ENCODE results near the gene LNPEP. TPM values are rescaled to one million over a fixed set of nuclear protein-coding genes. Genes with fewer than 3 reads are reported as not detected.

The LNPEP gene
- total RNA-seq, 4 donors from 2014 or later: 7.2 to 40.5 (median 34.8) TPM

DNA sequence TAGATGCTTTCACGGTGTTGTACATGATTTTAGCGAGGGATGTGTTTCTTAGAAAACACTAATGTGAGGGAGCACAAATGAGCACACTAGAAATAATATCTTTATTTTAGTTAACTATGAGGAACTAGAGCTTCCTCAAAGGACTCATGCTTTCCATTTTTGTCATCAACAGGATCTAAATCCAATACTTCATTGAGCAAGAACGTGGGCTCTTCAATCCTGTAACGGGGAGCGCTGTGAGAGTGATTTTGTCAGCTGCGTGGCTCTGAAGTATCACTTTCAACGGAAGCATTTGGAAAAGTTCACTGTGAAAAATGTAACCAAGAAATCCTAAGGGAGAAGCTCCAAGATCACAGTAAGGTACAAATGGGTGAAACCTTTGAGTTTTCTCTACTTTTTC lies 113.3 kb downstream of the LNPEP start:
- intact Hi-C loops (cut with DNase I; ENCODE audit: low total_unique reads) (no loop called here), in situ Hi-C loops (cut with MboI; ENCODE audit: low pct_ligation_motif_present in 1 of 4, low pct_unique_long_range_greater_than_20kb in 1 of 4, low sequenced_read_pairs in 3 of 4) (no loop called here)
- DNase-seq: no peak

DNA sequence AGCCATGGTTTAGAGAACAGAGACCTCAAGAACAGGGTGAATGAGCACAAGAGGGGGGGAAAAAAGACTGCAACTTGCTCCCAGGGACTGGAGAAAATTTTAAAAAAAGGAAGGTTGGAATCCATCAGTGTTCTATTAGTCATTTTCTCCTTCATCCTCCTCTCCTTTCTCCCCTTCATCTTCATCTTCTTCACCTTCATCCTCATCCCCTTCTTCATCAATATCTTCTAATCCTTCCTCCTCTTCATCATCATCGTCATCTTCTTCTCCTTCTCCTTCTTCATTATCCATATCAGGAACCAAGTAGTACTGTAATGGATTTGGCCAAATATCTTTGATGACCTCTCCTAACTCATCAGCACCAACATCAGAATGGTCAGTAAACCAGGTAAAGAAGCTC lies 120.4 kb downstream of the LNPEP start:
- 100% methylated on average over 1 of the region's 1 CpG for WGBS, 2 donors (ENCODE audit: low coverage in 1 of 2)
- TF ChIP-seq CTCF (IDR thresholded peaks at IDR 0.05) (no peak), POLR2A (IDR thresholded peaks at IDR 0.05) (no peak), POLR2AphosphoS5 (IDR thresholded peaks at IDR 0.05) (no peak), EP300 (IDR thresholded peaks at IDR 0.05; ENCODE audit: low read depth) (no peak)
- H3K36me3 ChIP-seq: no peaks in the 10 kb centered on the region
- no peaks in the 10 kb centered on the region for H3K9me3 ChIP-seq
- no peaks in the 10 kb centered on the region for H3K4me1 ChIP-seq
- intact Hi-C loops (cut with DNase I; ENCODE audit: low total_unique reads): no loop called here
- in situ Hi-C loops (cut with MboI; ENCODE audit: low pct_ligation_motif_present in 1 of 4, low pct_unique_long_range_greater_than_20kb in 1 of 4, low sequenced_read_pairs in 3 of 4): no loop called here
- no peak for DNase-seq
- H3K27ac ChIP-seq: no peak overlapping the region
- H3K27me3 ChIP-seq: no peaks in the 10 kb centered on the region
- H3K4me3 ChIP-seq: no peak overlapping the region

More for the DNA sequence above, 113.3 kb downstream of the LNPEP start:
- Histone ChIP-seq H3K27me3 (no peaks in the 10 kb centered on the region), H3K4me3 (no peak overlapping the region), H3K4me1 (no peaks in the 10 kb centered on the region), H3K36me3 (no peaks in the 10 kb centered on the region), H3K27ac (no peak overlapping the region), H3K9me3 (no peaks in the 10 kb centered on the region)
- TF ChIP-seq POLR2A (IDR thresholded peaks at IDR 0.05) (no peak), CTCF (IDR thresholded peaks at IDR 0.05) (no peak)
- 77 to 100% methylated on average over 5 to 7 of the region's 7 CpGs for WGBS, 2 donors (ENCODE audit: low coverage in 1 of 2)

GRCh38 chr5:97062046-97062445 lies 126.2 kb downstream of the LNPEP start:
- intact Hi-C loops (cut with DNase I; ENCODE audit: low total_unique reads): no loop called here
- DNase-seq: no peak
- WGBS, 2 donors (ENCODE audit: low coverage in 1 of 2): 90% methylated on average over 8 of the region's 8 CpGs; no CpG with 5 or more reads in 1 of the 2 donors
- Histone ChIP-seq H3K4me1 (no peaks in the 10 kb centered on the region), H3K4me3 (no peak overlapping the region), H3K36me3 (no peaks in the 10 kb centered on the region), H3K27ac (no peak overlapping the region), H3K27me3 (no peaks in the 10 kb centered on the region), H3K9me3 (no peaks in the 10 kb centered on the region)
- in situ Hi-C loops (cut with MboI; ENCODE audit: low pct_ligation_motif_present in 1 of 4, low pct_unique_long_range_greater_than_20kb in 1 of 4, low sequenced_read_pairs in 3 of 4): no loop called here
- TF ChIP-seq POLR2AphosphoS5 (IDR thresholded peaks at IDR 0.05): no peak
- TF ChIP-seq CTCF (IDR thresholded peaks at IDR 0.05): no peak
- TF ChIP-seq POLR2A (IDR thresholded peaks at IDR 0.05): no peak

DNA sequence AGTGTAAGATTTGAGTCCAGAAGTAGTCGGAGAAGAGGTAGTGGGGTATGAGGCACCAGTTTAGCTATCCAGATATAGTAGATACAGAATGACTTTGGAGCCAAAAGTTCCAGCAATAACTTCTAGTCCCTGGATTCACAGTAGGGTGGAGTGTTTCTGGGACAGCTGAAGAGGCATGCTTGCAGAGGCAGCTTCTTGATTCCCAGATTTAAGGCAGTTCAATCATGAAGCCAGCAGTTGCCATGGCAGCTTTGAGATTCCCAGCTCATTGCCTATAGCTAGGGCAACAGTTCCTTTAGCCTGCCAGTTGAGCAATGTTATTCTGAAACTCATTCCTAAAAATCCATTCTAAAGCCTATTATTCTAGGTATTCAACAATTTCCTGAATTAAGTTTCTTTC lies 127.4 kb downstream of the LNPEP start:
- Histone ChIP-seq H3K27ac (no peak overlapping the region), H3K36me3 (no peaks in the 10 kb centered on the region), H3K4me3 (no peak overlapping the region), H3K4me1 (no peaks in the 10 kb centered on the region), H3K27me3 (no peaks in the 10 kb centered on the region), H3K9me3 (no peaks in the 10 kb centered on the region)
- DNase-seq: no peak
- in situ Hi-C loops (cut with MboI; ENCODE audit: low pct_ligation_motif_present in 1 of 4, low pct_unique_long_range_greater_than_20kb in 1 of 4, low sequenced_read_pairs in 3 of 4): no loop called here
- intact Hi-C loops (cut with DNase I; ENCODE audit: low total_unique reads): no loop called here
- WGBS, 2 donors (ENCODE audit: low coverage in 1 of 2): 82 to 83% methylated on average over 1 of the region's 1 CpG
- TF ChIP-seq POLR2A (IDR thresholded peaks at IDR 0.05) (no peak), POLR2AphosphoS5 (IDR thresholded peaks at IDR 0.05) (no peak), EP300 (IDR thresholded peaks at IDR 0.05; ENCODE audit: low read depth) (no peak), CTCF (IDR thresholded peaks at IDR 0.05) (no peak)
